ENCODE data around the gene NDUFA13.
"Not testable (repeated sequence)": the region's sequence is repeated elsewhere in the genome, so short reads cannot be mapped to it uniquely, and the experiment has no call there.

Gene NDUFA13

GRCh38 chr19:19471682-19472081 lies 44.3 kb upstream of the NDUFA13 start:
- H3K9me2 ChIP-seq (replicated peaks; ENCODE audit: low read depth, low read length), result no peaks in the 10 kb centered on the region
- H3K9me3 ChIP-seq (ENCODE audit: insufficient read depth, low read depth, low read length), result peaks cover 17% of the 10 kb centered on the region
- H3K36me3 ChIP-seq (ENCODE audit: insufficient read depth, low read length), result peaks cover 67% of the 10 kb centered on the region
- H3F3A ChIP-seq (ENCODE audit: low read depth), result no peaks in the 10 kb centered on the region
- H3K9ac ChIP-seq (ENCODE audit: low read depth, low read length, poor library complexity, severe bottlenecking), result no peak overlapping the region
- H2AFZ ChIP-seq (ENCODE audit: low read length), result no peak overlapping the region
- no peak overlapping the region for H3K4me3 ChIP-seq (ENCODE audit: low read length, poor library complexity, severe bottlenecking)
- TF ChIP-seq CTCF (conservative IDR thresholded peaks at IDR 0.05; ENCODE audit: low read length), result no peak
- TF ChIP-seq EZH2phosphoT487 (IDR thresholded peaks at IDR 0.05; ENCODE audit: borderline replicate concordance), result no peak
- H3K79me2 ChIP-seq (ENCODE audit: insufficient read depth, low read length), result peaks cover 93% of the 10 kb centered on the region; the same call in 1 of the 2 replicates
- H3K27me3 ChIP-seq (ENCODE audit: insufficient read depth, low read length, poor library complexity, severe bottlenecking), result no peaks in the 10 kb centered on the region
- H3K4me1 ChIP-seq (ENCODE audit: insufficient read depth, low read length, poor library complexity, severe bottlenecking), result peaks cover 7% of the 10 kb centered on the region
- peaks cover 19% of the 10 kb centered on the region for H4K20me1 ChIP-seq (ENCODE audit: insufficient read depth, low read length, poor library complexity, severe bottlenecking)
- H3K4me2 ChIP-seq (ENCODE audit: low read depth, low read length, poor library complexity, severe bottlenecking), result no peak overlapping the region

DNA sequence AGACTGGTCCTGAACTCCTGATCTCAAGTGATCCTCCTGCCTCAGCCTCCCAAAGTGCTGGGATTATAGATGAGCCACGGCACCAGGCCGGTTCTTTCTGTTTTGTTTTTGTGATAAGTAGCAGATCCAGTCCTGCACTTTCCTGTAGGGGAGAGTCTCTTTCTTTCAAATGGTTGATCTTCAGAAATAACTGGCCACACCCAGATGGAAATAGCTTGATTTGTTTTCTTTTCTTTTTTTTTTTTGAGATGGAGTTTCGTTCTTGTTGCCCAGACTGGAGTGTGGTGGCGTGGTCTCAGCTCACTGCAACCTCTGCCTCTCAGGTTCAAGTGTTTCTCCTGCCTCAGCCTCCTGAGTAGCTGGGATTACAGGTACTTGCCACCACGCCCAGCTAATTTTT lies 43.9 kb upstream of the NDUFA13 start:
- Histone ChIP-seq H3K79me2 (ENCODE audit: insufficient read depth, low read length) (peaks cover 94% of the 10 kb centered on the region; the same call in 1 of the 2 replicates), H4K20me1 (ENCODE audit: insufficient read depth, low read length, poor library complexity, severe bottlenecking) (peaks cover 22% of the 10 kb centered on the region), H3K36me3 (ENCODE audit: insufficient read depth, low read length) (peaks cover 63% of the 10 kb centered on the region), H3K9me3 (ENCODE audit: insufficient read depth, low read depth, low read length) (peaks cover 17% of the 10 kb centered on the region)
- H3K9me2 ChIP-seq (replicated peaks; ENCODE audit: low read depth, low read length); H3K4me1 ChIP-seq (ENCODE audit: insufficient read depth, low read length, poor library complexity, severe bottlenecking); H3K27me3 ChIP-seq (ENCODE audit: insufficient read depth, low read length, poor library complexity, severe bottlenecking); H3F3A ChIP-seq (ENCODE audit: low read depth); H2AFZ ChIP-seq (ENCODE audit: low read length); H3K9ac ChIP-seq (ENCODE audit: low read depth, low read length, poor library complexity, severe bottlenecking); H3K4me3 ChIP-seq (ENCODE audit: low read length, poor library complexity, severe bottlenecking); H3K4me2 ChIP-seq (ENCODE audit: low read depth, low read length, poor library complexity, severe bottlenecking): not testable (repeated sequence)

GRCh38 chr19:19475015-19475765 lies 40.8 kb upstream of the NDUFA13 start:
- no peak overlapping the region for H3K4me3 ChIP-seq (ENCODE audit: low read length, poor library complexity, severe bottlenecking)
- no peaks in the 10 kb centered on the region for H3K27me3 ChIP-seq (ENCODE audit: insufficient read depth, low read length, poor library complexity, severe bottlenecking)
- no peaks in the 10 kb centered on the region for H3K9me3 ChIP-seq (ENCODE audit: insufficient read depth, low read depth, low read length)
- no peak overlapping the region for H2AFZ ChIP-seq (ENCODE audit: low read length)
- H3K9me2 ChIP-seq (replicated peaks; ENCODE audit: low read depth, low read length), result no peaks in the 10 kb centered on the region
- peaks cover 55% of the 10 kb centered on the region; the same call in 1 of the 2 replicates for H3K36me3 ChIP-seq (ENCODE audit: insufficient read depth, low read length)
- peaks cover 7% of the 10 kb centered on the region for H3K4me1 ChIP-seq (ENCODE audit: insufficient read depth, low read length, poor library complexity, severe bottlenecking)
- TF ChIP-seq EZH2phosphoT487 (IDR thresholded peaks at IDR 0.05; ENCODE audit: borderline replicate concordance) (no peak), CTCF (conservative IDR thresholded peaks at IDR 0.05; ENCODE audit: low read length) (no peak)
- no peak overlapping the region for H3K4me2 ChIP-seq (ENCODE audit: low read depth, low read length, poor library complexity, severe bottlenecking)
- H3K79me2 ChIP-seq (ENCODE audit: insufficient read depth, low read length), result peaks cover 98% of the 10 kb centered on the region
- peaks cover 38% of the 10 kb centered on the region for H4K20me1 ChIP-seq (ENCODE audit: insufficient read depth, low read length, poor library complexity, severe bottlenecking)
- H3K9ac ChIP-seq (ENCODE audit: low read depth, low read length, poor library complexity, severe bottlenecking), result no peak overlapping the region
- H3F3A ChIP-seq (ENCODE audit: low read depth), result no peaks in the 10 kb centered on the region
